Activated CD8-positive, alpha-beta memory T cell treated with anti-CD3 and anti-CD28 coated beads, Interleukin-2, amount 50 U/mL, for 24 hours (primary cell): ENCODE results near the gene ST6GAL1.
"Not testable (repeated sequence)": the region's sequence is repeated elsewhere in the genome, so short reads cannot be mapped to it uniquely, and the experiment has no call there.

Experiments
- DNase-seq: peaks from one replicate; pipeline ENCODE4 v3.0.0-alpha.2; 2020; ENCODE audit errors: extremely low read depth

The ST6GAL1 gene

GRCh38 chr3:186940967-186941366 is 10.6 kb downstream of the ST6GAL1 start:
- no peak for DNase-seq

- DNase-seq, result no peak
Measured at GRCh38 chr3:186942168-186942567, 11.8 kb downstream of the ST6GAL1 start.

GRCh38 chr3:186945255-186945823 is 15.0 kb downstream of the ST6GAL1 start:
- no peak for DNase-seq

GRCh38 chr3:186946756-186947375 is 16.5 kb downstream of the ST6GAL1 start:
- DNase-seq, result no peak

GRCh38 chr3:186949281-186949982 is 19.1 kb downstream of the ST6GAL1 start:
- DNase-seq, result no peak

GRCh38 chr3:186950402-186951093 is 20.2 kb downstream of the ST6GAL1 start:
- DNase-seq, result no peak

GRCh38 chr3:186951640-186952552 is 21.6 kb downstream of the ST6GAL1 start:
- DNase-seq, result no peak

- DNase-seq, result no peak
Measured at GRCh38 chr3:186953011-186953487, 22.7 kb downstream of the ST6GAL1 start.

GRCh38 chr3:186953992-186954699 is 23.8 kb downstream of the ST6GAL1 start:
- DNase-seq, result not testable (repeated sequence)

- no peak for DNase-seq
Measured at GRCh38 chr3:186955898-186956696, 25.8 kb downstream of the ST6GAL1 start.

GRCh38 chr3:186959029-186959624 is 28.8 kb downstream of the ST6GAL1 start:
- DNase-seq, result no peak

GRCh38 chr3:186960347-186960746 is 30.0 kb downstream of the ST6GAL1 start:
- no peak for DNase-seq

GRCh38 chr3:186962445-186962844 is 32.1 kb downstream of the ST6GAL1 start:
- no peak for DNase-seq

- no peak for DNase-seq
Measured at GRCh38 chr3:186963636-186964035, 33.3 kb downstream of the ST6GAL1 start.

- DNase-seq, result no peak
Measured at GRCh38 chr3:186964071-186964470, 33.7 kb downstream of the ST6GAL1 start.

- DNase-seq, result no peak
Measured at GRCh38 chr3:186964616-186965015, 34.3 kb downstream of the ST6GAL1 start.

- no peak for DNase-seq
Measured at GRCh38 chr3:186965141-186965879, 35.0 kb downstream of the ST6GAL1 start.

- no peak for DNase-seq
Measured at GRCh38 chr3:186966406-186966805, 36.1 kb downstream of the ST6GAL1 start.

GRCh38 chr3:186967236-186967635 is 36.9 kb downstream of the ST6GAL1 start:
- not testable (repeated sequence) for DNase-seq
